HL-60 (cell line): ENCODE results near the gene MS4A6A.

Source experiments
- DNase-seq, 2 experiments: peaks; one replicate each; pipeline ENCODE4 v3.0.0-alpha.2; 2010 to 2020; ENCODE audit warnings: low read depth in 1 of 2, low spot score in 1 of 2
- H3K27ac ChIP-seq: fragments of 250-450 bp; sonication (Bioruptor Pico); replicated peaks from 2 replicates; pipeline ENCODE4 v1.5.1; 2020; ENCODE audit warnings: mild to moderate bottlenecking, moderate library complexity
- H3K27me3 ChIP-seq: fragments of 250-450 bp; sonication (Bioruptor Pico); 2 replicates; pipeline ENCODE4 v1.5.1; 2021; ENCODE audit warnings: mild to moderate bottlenecking, moderate library complexity; ENCODE audit not compliant: insufficient read depth, poor library complexity, severe bottlenecking
- H3K4me3 ChIP-seq: replicated peaks from 2 replicates; pipeline ENCODE4 v1.5.1; 2011; ENCODE audit warnings: mild to moderate bottlenecking, control low read depth, low read length; ENCODE audit not compliant: insufficient read depth
- GABPA ChIP-seq: IDR thresholded peaks from 2 replicates; pipeline ENCODE4 v1.6.1; 2012; ENCODE audit warnings: low read depth
- POLR2AphosphoS5 ChIP-seq: IDR thresholded peaks from 2 replicates; pipeline ENCODE4 v1.6.1; 2012; ENCODE audit warnings: low read depth
- SPI1 ChIP-seq: IDR thresholded peaks from 2 replicates; pipeline ENCODE4 v1.6.1; 2012; ENCODE audit warnings: low read depth, mild to moderate bottlenecking, borderline replicate concordance
- TF ChIP-seq, protein P1 (sequence below): IDR thresholded peaks from one replicate; pipeline ENCODE4 v1.5.1; 2011; ENCODE audit warnings: low read length, control low read depth, inconsistent platforms; ENCODE audit not compliant: insufficient read depth
- TF ChIP-seq, protein P2 (sequence below): IDR thresholded peaks from 2 replicates; pipeline ENCODE4 v1.6.1; 2012; ENCODE audit warnings: low read depth; ENCODE audit not compliant: insufficient replicate concordance

MS4A6A gene

DNA sequence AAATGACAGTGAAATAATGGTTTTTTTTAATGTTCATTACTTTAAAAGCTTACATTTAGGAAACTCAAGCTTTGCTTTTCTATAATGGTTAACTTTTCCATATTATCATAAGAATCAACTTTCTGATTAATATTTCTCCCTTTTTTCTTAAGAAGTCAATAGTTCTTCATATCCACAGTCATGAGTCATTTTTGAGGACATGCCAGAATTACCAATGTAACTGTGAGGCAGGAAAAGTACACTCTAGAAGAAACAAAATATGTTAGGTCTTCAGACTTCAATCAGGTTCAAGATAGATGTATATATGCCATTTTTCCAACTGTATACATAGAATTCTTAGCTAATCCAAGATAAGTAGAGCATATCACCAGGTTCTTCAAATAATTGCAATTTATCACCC is 10.9 kb downstream of the MS4A6A start:
- DNase-seq, result no peak
- Histone ChIP-seq H3K27ac (no peak overlapping the region), H3K27me3 (no peaks in the 10 kb centered on the region), H3K4me3 (no peak overlapping the region)
- TF ChIP-seq, protein P1, sequence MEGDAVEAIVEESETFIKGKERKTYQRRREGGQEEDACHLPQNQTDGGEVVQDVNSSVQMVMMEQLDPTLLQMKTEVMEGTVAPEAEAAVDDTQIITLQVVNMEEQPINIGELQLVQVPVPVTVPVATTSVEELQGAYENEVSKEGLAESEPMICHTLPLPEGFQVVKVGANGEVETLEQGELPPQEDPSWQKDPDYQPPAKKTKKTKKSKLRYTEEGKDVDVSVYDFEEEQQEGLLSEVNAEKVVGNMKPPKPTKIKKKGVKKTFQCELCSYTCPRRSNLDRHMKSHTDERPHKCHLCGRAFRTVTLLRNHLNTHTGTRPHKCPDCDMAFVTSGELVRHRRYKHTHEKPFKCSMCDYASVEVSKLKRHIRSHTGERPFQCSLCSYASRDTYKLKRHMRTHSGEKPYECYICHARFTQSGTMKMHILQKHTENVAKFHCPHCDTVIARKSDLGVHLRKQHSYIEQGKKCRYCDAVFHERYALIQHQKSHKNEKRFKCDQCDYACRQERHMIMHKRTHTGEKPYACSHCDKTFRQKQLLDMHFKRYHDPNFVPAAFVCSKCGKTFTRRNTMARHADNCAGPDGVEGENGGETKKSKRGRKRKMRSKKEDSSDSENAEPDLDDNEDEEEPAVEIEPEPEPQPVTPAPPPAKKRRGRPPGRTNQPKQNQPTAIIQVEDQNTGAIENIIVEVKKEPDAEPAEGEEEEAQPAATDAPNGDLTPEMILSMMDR, result no peak

DNA sequence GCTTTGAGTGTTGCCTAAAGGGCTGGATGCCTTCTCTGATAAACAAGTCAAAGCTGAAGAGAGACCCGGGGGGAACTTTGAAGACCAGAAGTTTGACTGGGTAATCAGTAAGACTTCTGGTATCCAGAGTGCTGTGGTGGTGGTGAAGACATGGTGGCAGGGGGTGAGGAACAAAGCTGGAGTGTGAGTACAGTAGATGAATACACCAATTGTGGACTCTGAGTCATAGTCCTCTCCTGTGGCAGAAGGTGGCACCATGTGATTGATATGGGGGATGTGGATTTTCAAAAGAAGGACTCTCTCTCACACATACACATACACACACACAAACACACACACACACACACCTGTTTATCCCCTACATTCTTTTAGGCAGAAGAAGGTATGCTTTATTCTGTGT is 12.3 kb downstream of the MS4A6A start:
- no peak overlapping the region for H3K4me3 ChIP-seq
- DNase-seq, result no peak
- H3K27ac ChIP-seq, result no peak overlapping the region
- TF ChIP-seq, protein P2, sequence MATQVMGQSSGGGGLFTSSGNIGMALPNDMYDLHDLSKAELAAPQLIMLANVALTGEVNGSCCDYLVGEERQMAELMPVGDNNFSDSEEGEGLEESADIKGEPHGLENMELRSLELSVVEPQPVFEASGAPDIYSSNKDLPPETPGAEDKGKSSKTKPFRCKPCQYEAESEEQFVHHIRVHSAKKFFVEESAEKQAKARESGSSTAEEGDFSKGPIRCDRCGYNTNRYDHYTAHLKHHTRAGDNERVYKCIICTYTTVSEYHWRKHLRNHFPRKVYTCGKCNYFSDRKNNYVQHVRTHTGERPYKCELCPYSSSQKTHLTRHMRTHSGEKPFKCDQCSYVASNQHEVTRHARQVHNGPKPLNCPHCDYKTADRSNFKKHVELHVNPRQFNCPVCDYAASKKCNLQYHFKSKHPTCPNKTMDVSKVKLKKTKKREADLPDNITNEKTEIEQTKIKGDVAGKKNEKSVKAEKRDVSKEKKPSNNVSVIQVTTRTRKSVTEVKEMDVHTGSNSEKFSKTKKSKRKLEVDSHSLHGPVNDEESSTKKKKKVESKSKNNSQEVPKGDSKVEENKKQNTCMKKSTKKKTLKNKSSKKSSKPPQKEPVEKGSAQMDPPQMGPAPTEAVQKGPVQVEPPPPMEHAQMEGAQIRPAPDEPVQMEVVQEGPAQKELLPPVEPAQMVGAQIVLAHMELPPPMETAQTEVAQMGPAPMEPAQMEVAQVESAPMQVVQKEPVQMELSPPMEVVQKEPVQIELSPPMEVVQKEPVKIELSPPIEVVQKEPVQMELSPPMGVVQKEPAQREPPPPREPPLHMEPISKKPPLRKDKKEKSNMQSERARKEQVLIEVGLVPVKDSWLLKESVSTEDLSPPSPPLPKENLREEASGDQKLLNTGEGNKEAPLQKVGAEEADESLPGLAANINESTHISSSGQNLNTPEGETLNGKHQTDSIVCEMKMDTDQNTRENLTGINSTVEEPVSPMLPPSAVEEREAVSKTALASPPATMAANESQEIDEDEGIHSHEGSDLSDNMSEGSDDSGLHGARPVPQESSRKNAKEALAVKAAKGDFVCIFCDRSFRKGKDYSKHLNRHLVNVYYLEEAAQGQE, result no peak
- TF ChIP-seq GABPA (no peak), POLR2AphosphoS5 (no peak), SPI1 (no peak)
- TF ChIP-seq, protein P1, result no peak
- no peaks in the 10 kb centered on the region for H3K27me3 ChIP-seq

DNA sequence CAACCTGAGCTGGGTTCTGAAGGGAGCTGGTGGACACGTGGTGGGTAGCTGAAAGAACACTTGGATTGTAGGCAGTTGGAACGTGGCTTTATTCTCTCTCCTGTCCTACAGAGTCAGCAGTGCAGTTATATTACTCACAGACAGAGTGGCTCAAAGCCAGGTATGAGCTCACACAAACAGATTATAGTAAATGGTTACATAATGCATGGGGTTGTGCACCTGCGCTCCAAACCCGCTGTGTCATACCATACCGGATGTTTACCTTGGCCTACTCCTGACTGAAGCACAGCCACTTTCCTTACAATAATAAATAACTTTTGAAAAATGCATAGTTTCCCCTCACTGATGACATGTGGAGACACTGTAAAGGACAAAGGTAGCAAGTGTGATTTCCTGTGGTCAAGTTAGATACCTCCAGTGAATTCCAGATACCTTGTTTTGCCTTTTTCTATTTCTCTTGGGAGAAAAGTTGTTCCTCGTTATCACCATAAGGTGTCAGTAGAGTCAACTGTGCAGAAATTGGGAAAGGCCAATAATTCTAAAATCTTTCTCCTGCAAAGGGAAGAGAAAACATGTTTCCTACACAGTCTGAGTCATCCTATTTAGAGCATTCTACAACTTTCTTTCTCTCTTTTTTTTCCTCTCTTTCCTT is 13.5 kb downstream of the MS4A6A start:
- TF ChIP-seq GABPA, result no peak
- no peak for TF ChIP-seq SPI1
- TF ChIP-seq, protein P2, result no peak
- TF ChIP-seq, protein P1, result peak; percentile 43
- no peak for TF ChIP-seq POLR2AphosphoS5
- H3K27me3 ChIP-seq, result no peaks in the 10 kb centered on the region
- DNase-seq, result peak in 1 of 2 experiments; percentile 51
- H3K4me3 ChIP-seq, result no peak overlapping the region
- H3K27ac ChIP-seq, result no peak overlapping the region

DNA sequence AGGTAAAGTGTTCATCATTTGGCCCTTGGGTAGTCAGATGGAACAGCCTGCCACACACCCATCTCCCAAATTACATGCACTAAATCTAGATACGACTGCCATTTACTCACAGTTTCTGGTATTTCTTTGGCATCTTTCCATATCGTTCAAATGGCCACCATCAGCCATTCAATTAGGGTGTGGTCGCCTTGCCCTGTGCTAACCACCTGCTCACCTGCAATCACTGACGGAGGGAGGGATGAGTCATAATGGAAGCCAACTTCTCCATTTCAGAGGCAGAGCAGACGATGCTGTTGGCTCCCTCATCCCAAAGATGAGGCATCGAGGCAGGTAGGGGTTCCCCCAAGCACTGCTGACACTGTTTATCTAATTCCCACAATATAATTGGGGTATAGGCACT is 14.6 kb downstream of the MS4A6A start:
- DNase-seq, result no peak
- Histone ChIP-seq H3K27me3 (no peaks in the 10 kb centered on the region), H3K4me3 (no peak overlapping the region), H3K27ac (no peak overlapping the region)
- no peak for TF ChIP-seq SPI1
- no peak for TF ChIP-seq POLR2AphosphoS5
- TF ChIP-seq, protein P2, result no peak
- TF ChIP-seq GABPA, result no peak
- TF ChIP-seq, protein P1, result no peak
